ENCODE data around the gene ST8SIA4.

ST8SIA4 gene

GRCh38 chr5:100889165-100889743 lies 13.8 kb downstream of the ST8SIA4 start:
- TF ChIP-seq POLR2A (IDR thresholded peaks at IDR 0.05; ENCODE audit: extremely low read depth, insufficient read length) (no peak), CTCF (IDR thresholded peaks at IDR 0.05; ENCODE audit: low read depth, low read length) (no peak), MYC (IDR thresholded peaks at IDR 0.05; ENCODE audit: low read depth, low read length) (no peak), MAX (IDR thresholded peaks at IDR 0.05; ENCODE audit: low read depth, low read length) (no peak)
- H3K4me3 ChIP-seq (ENCODE audit: low read depth, low read length) = peak overlapping the region; percentile 52
- peak; percentile 36 for DNase-seq (ENCODE audit: low read depth)

- DNase-seq (ENCODE audit: low read depth) = no peak
- TF ChIP-seq MYC (IDR thresholded peaks at IDR 0.05; ENCODE audit: low read depth, low read length) = no peak
- TF ChIP-seq MAX (IDR thresholded peaks at IDR 0.05; ENCODE audit: low read depth, low read length) = no peak
- TF ChIP-seq CTCF (IDR thresholded peaks at IDR 0.05; ENCODE audit: low read depth, low read length) = no peak
- no peak for TF ChIP-seq POLR2A (IDR thresholded peaks at IDR 0.05; ENCODE audit: extremely low read depth, insufficient read length)
- no peak overlapping the region for H3K4me3 ChIP-seq (ENCODE audit: low read depth, low read length)
Observed at GRCh38 chr5:100877274-100877673, 25.8 kb downstream of the ST8SIA4 start.

- H3K4me3 ChIP-seq (ENCODE audit: low read depth, low read length) = no peak overlapping the region
- TF ChIP-seq MYC (IDR thresholded peaks at IDR 0.05; ENCODE audit: low read depth, low read length) (no peak), POLR2A (IDR thresholded peaks at IDR 0.05; ENCODE audit: extremely low read depth, insufficient read length) (no peak), MAX (IDR thresholded peaks at IDR 0.05; ENCODE audit: low read depth, low read length) (no peak), CTCF (IDR thresholded peaks at IDR 0.05; ENCODE audit: low read depth, low read length) (no peak)
- no peak for DNase-seq (ENCODE audit: low read depth)
Observed at GRCh38 chr5:100872408-100873190, 30.5 kb downstream of the ST8SIA4 start.

- no peak for DNase-seq (ENCODE audit: low read depth)
- H3K4me3 ChIP-seq (ENCODE audit: low read depth, low read length) = no peak overlapping the region
- TF ChIP-seq MAX (IDR thresholded peaks at IDR 0.05; ENCODE audit: low read depth, low read length) (no peak), POLR2A (IDR thresholded peaks at IDR 0.05; ENCODE audit: extremely low read depth, insufficient read length) (no peak), CTCF (IDR thresholded peaks at IDR 0.05; ENCODE audit: low read depth, low read length) (no peak), MYC (IDR thresholded peaks at IDR 0.05; ENCODE audit: low read depth, low read length) (no peak)
Observed at GRCh38 chr5:100867039-100867562, 36.0 kb downstream of the ST8SIA4 start.

GRCh38 chr5:100864931-100865330 lies 38.2 kb downstream of the ST8SIA4 start:
- DNase-seq (ENCODE audit: low read depth) = no peak
- TF ChIP-seq MAX (IDR thresholded peaks at IDR 0.05; ENCODE audit: low read depth, low read length) (no peak), POLR2A (IDR thresholded peaks at IDR 0.05; ENCODE audit: extremely low read depth, insufficient read length) (no peak), CTCF (IDR thresholded peaks at IDR 0.05; ENCODE audit: low read depth, low read length) (no peak), MYC (IDR thresholded peaks at IDR 0.05; ENCODE audit: low read depth, low read length) (no peak)

More at GRCh38 chr5:100864931-100865330, 38.2 kb downstream of the ST8SIA4 start:
- no peak overlapping the region for H3K4me3 ChIP-seq (ENCODE audit: low read depth, low read length)
